ENCODE measurements around the gene CTSH.

DNA sequence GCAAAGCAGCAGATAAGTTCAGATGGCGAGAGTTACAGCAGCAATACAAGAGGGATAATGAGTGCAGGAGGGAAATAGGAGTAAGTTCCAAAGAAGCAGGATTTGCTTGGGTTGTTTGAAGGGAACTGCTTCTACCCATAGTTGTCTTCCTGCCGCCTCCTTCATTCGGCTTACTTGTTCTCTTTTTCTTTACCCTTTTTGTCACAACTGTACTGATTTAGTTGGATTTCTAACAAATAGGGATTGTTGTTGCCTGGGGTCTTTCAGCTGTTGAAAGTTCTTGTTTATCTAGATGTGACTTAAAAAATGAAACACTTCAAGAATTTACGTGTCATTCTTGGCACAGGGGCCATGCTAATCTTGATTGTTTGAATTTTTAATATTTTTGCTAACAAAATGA, 46.3 kb downstream of the CTSH start:
- TF ChIP-seq, protein P1, sequence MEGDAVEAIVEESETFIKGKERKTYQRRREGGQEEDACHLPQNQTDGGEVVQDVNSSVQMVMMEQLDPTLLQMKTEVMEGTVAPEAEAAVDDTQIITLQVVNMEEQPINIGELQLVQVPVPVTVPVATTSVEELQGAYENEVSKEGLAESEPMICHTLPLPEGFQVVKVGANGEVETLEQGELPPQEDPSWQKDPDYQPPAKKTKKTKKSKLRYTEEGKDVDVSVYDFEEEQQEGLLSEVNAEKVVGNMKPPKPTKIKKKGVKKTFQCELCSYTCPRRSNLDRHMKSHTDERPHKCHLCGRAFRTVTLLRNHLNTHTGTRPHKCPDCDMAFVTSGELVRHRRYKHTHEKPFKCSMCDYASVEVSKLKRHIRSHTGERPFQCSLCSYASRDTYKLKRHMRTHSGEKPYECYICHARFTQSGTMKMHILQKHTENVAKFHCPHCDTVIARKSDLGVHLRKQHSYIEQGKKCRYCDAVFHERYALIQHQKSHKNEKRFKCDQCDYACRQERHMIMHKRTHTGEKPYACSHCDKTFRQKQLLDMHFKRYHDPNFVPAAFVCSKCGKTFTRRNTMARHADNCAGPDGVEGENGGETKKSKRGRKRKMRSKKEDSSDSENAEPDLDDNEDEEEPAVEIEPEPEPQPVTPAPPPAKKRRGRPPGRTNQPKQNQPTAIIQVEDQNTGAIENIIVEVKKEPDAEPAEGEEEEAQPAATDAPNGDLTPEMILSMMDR (IDR thresholded peaks at IDR 0.05), result no peak
- TF ChIP-seq POLR2A (IDR thresholded peaks at IDR 0.05) (no peak), EP300 (IDR thresholded peaks at IDR 0.05) (no peak), POLR2AphosphoS5 (IDR thresholded peaks at IDR 0.05) (no peak)

All from gastroesophageal sphincter (tissue), 3 donors.